HG02884 (cell line): Measurements from ENCODE around the gene GLP1R.

Experiments used
- ATAC-seq: cut with Tn5 transposase; IDR thresholded peaks from one replicate; pipeline ENCODE4 v1.9.1; 2021; ENCODE audit warnings: mild to moderate bottlenecking, moderate library complexity; ENCODE audit not compliant: unreplicated experiment

The GLP1R gene

DNA sequence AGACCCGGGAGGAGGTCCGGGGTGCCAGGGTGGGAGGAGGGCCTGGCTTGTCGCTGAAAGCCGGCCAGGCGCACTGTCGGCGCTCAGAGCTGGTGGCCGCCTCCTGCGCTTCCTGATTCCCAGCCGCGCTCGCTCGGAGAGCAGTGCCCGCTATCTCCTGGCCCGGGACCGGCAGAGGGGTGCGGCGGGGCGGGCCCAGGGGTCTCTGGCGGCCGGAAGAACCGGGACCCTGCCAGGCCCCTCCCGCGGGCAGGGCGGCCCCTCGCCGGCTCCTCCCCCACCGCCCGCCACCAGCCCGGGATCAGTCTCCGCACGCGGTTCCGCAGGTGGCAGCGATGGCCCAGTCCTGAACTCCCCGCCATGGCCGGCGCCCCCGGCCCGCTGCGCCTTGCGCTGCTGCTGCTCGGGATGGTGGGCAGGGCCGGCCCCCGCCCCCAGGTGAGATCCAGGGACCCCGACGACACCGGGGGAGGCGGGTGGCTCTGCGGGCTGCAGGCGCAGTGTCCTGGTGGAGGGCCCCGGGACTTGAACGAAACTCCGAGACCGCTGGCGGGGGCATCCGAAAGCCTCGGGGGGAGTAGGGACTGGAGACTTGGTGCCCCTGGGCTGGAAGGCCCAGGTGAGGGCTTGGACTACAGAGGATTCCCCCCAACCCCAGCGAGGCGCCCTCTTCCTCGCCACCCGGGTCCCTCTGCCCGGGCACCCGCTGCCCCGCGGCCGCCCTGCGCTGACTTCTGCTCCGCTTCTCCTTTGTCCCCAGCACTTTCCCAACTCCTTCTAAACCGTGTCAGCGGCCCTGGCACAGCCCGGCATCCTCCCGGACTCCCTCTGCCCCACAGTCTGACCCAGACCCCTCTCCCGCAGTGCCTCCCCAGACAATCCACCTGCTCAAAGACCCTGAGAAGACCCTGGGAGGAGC, at the start of gene GLP1R:
Gene GLP1R, plus strand, starts transcription at position 301 of the 919 bp plus-strand sequence. Its CDS starts 60 bp downstream, at position 361.
- no peak for ATAC-seq

DNA sequence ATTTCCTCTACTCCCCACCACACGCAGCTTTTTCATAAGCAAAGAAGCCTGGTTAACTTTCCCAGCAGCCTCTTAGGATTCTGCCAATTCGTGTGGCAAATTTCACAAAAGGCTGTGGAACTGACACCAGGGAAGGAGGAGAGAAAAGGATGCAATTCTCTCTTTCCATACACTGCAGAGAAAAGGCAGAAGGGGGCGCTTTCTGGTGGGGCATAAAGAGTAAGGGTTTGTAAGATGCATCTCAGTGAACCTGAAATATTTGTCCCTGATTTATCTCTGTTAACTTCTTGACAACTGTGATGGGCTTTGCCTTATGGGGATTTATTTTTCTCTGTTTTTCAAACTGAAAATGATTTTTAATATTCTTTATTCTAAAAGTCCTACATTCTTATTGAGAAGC, 45.5 kb upstream of the GLP1R start:
- ATAC-seq: no peak

DNA sequence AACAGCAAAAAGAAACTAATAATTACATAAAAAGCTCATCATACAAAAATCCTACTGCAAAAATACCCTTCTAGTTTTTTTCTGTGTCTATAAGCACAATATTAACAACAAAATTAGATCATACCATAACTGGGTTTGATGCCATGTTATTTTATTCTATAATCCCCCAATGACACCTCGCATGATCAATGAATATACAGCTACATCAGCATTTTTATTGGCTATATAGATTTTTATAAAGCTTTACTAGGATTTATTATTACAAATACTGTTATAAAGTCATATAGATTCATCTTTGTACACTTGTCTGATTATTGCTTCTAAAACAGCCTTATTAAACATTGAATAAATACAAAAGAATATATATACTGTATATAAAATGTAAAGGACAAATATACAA, 45.1 kb upstream of the GLP1R start:
- no peak for ATAC-seq

DNA sequence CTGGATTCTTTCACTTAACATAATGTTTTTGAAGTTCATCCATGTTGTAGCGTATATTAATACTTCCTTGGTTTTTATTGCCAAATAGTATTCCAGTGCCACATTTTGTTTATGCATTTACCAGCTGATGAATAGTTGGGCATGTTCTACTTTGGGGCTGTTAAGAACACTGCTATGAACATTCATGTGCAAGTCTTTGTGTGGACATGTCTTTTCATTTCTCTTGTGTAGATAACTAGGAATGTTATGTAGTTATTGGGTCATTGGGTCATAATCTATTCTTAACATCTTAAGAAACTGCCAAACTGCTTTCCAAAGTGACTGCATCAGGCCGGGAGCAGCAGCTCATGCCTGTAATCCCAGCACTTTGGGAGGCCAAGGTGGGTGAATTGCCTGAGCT, 43.8 kb upstream of the GLP1R start:
- no peak for ATAC-seq

DNA sequence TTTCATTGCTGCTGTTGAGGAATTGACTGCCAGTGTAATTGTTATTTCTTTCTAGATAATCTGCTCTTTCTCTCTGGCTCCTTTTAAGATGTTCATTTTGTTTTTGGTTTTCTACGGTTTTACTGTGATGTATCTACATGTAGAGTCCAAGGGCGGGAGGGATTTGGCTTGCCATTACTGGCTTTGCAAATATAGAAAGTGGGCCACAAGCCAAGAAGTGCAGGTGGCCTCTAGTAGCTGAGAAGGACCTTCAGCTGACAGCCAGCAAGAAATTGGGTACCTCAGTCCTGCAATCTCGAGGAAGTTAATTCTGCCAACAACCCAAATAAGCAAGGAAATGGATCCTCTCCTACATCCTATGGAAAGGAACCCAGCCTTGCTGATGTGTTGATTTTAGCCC, 42.8 kb upstream of the GLP1R start:
- no peak for ATAC-seq

DNA sequence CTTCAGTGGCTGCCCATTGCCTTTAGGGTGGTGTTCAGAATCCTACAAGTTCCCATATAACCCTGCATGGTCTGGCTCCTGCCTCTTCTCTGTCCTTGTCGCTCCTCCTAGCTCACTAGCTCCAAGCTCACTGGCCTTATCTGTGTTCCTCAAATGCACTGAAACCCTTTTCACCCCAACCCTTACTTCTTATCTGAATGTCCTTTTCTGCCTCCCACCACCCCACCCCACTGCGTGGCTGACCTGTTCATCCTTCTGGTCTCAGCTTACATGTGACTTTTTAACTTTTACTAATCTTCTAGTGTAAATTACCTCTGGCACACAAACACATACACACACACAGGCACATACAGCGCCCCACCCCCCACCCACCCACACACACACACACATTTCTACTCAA, 41.0 kb upstream of the GLP1R start:
- ATAC-seq: no peak

DNA sequence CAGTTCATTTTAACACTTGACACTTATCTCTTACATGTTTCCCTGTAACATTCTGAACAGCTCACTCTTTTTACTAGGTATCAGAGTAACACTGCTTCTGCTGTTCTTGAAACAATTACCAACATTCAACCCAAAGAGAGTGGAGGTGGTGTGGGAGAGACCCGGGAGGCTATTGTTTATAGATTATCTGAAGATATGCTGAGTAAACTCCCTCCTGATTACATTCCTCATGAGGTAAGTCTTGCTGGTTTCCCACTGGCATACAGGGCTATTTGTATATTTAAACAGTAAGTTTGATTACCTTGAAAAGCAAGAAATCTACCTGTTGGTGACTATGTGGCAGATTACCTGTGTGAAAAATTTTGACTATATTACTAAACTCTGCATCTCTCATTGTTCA, 39.8 kb upstream of the GLP1R start:
- no peak for ATAC-seq

DNA sequence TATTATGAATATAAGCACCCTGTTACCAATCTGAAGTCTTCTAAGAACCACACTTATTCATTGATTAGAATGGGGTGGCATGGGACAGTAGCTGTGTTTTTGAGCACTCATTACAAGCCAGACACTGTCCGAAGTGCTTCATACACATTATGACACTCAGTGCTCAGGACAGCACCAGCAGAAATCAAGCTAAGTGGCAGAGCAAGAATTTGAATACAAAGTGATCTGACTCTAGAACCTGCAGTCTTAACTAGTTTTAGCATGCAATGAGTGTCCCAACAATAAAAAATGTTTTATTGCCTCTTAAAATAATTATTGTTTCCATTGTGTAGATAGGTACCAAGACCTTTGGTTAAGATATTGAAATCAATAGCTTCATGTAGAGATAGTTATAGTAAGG, 39.1 kb upstream of the GLP1R start:
- ATAC-seq: no peak

DNA sequence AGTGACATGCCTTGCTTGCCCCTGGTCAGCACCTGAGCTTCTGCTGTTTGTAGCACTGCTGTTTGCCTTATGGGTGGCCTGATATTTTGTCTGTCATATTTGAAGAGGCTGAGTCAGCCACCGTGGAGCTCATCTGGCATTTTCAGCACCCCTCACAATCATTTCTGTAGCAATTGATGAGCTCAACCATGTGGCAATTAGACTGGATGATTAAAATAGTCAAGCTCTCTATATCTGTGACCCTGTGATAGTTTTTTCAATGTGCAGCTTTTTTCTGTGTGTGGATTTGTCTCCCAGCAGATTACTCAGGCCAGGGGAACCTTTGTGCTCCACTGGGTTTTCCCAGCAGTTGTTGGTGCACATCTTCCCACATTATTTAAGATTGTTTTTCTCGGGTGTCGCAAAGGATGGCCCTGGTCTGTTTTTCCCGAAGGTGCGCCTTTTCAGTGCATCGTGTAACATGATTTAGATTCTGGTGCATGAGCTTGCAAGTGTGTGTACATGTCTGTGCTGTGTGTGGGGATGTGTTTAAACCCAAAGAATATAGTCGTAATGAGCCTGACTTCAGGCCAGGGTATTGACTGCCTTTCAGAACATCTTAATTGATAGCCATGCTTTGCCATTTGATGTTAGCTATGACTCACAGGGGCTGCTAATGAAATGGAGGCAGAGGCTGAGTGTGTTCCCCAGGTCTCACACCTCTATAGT, 31.6 kb upstream of the GLP1R start:
- ATAC-seq: no peak

DNA sequence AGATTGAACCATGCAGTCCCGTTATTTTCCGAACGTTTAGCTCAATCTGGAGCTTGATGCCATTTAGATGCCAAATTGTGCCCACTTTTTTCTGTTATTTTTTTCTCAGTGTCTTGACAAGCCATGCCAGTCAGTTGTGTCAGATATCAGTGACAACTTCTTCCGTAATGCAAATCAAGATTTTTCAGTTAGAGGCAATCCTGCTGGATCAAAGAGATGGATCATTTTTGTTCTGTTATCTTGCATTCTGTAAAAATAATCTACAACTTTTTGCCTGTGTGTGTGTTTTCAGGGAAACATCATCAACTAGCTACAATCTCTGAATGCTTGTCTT, 31.1 kb upstream of the GLP1R start:
- no peak for ATAC-seq

DNA sequence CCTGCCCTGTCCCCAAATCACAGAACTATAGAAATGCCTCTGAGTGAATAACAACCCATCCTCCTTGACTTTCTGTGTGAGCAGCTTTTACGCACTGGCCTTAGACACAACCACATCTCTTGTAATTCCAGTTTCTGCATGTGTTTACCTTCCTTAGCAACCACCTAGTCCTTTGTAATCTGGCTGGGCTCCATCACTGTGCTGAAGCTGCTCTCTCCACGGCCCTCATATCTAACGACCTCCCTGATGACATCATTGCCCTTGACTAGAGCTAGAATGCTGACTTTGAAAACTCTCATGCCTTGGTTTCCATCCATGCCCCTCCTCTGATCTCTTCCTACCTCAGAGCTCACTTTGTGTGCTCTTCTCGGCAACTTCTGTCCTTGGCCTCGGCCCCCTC, 30.5 kb upstream of the GLP1R start:
- ATAC-seq: no peak

DNA sequence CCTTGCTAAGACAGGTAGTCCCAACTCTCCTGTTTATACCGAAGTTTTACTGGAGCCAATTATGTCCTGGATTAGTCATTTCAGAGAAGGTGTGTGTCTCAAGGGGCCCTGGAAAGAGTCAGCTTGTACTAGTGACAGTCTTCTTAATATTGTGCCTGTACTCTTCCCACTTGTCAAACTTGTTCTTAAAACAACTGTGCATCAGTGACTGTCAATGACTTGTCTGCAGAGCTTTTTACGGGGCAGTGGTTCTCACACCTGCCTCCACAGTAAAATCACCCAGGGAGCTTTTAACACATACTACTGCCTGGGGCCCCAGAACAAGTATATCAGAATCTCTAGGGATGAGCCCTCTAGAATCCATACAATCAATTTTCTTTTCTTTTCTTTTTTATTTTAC, 28.4 kb upstream of the GLP1R start:
- no peak for ATAC-seq

DNA sequence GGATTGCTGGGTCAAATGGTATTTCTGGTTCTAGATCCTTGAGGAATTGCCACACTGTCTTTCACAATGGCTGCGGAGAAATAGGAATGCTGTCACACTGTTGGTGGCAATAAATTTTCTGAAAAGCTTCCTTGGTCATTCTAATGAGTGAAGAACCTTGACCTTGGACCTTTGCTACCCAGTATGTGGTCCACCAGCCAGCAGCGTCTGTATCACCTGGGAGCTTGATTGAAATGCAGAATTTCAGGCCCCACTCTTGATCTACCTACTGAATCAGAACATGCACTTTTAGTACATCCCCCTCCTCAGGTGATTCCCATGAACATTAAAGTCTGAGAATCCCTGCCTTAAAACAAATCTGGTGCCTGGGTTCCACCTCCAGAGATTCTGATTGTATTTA, 27.5 kb upstream of the GLP1R start:
- ATAC-seq: no peak

DNA sequence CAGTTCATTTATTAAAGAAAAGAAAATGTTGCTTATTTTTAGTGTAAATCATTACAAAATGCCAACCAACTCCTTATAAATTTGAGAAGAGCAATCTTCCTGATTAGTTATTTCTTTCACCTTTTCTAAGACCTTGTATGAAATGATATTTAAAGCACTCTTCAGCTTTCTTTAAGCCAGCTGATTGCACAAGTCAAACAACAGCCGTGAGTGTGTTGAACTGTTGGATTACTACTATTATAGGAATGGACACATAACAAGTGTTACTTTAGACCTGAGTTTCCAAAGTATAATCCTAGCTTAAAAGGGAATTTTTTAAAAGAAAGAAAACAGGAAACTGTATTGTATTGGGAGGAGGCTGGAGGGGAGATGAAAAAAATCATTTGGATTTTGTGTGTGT, 26.8 kb upstream of the GLP1R start:
- no peak for ATAC-seq

DNA sequence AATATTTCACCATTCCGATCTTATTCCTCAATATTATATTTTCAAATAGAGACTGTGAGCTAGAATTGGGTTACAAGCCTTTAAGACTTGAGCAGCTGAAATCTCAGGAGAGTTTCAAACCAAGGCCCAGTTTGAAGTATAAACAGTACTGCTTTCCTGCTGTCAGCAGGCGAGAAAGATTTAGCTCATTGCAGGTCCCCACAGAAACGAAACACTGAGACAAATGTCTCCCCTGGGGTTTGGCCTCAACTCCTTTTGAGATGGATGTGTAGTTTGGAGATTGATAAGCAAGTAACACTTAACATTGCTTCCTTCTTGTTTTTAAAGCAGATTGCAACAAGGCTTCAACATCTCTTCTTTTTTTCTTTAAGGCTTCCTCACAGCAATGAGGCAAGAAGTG, 22.4 kb upstream of the GLP1R start:
- no peak for ATAC-seq

DNA sequence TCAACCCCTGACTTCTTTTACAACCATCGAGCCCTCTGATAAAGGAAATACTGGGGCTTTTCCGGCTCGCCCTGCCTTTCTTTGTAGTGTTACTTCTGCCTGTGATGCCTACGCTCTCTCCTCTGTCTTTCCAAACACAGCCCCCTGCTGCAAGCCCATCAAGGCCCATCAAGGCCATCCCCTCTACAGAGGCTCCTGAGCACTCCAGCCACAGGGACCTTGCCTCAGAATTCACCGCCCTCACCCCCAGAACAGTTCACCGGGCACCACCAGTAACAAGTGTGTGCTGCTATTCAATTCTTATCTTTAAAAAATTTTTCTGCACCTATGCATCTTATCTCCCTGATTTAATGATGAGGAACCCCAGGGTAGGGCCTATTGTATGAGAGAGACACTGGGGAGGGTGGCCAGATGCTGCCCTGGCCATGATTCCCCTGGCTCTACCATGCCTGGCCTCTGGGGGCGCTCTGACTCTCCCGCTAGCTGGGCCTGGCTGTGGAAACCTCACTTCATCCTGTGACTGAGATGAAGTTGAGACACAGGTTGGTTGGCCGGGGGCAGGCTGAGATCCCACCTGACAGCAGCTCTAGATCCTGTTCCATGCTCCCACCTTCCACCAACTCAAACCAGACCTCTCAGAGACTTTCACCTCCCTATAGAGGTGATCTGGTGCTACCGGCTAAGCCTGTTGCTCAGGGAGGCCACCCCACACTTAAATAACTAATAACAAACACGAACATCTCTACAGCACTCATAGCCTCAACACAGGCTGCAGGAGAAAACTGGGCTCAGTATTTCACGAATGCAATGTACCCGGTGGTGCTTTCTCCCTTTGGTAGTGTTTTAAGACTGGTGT, 19.2 kb upstream of the GLP1R start:
- no peak for ATAC-seq

DNA sequence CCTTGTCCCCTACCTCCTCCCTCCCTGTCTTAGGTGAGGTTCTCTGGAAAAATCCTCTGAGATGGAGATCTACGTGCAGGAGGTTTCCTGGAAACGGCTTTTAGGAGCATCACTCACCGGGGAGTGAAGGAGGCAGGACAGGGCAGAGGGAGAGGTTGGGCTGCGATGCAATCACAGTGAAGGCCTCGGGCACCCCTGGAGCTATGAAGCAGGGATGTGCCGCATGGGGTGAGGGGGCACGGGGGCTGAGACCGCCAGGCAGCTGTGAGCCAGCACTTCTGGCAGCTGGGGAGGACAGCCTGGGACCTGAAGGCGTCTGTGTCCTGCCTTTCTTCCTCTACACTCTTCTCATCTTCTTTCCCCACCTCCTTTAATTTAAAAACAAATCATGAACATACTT, 12.9 kb upstream of the GLP1R start:
- ATAC-seq: no peak

DNA sequence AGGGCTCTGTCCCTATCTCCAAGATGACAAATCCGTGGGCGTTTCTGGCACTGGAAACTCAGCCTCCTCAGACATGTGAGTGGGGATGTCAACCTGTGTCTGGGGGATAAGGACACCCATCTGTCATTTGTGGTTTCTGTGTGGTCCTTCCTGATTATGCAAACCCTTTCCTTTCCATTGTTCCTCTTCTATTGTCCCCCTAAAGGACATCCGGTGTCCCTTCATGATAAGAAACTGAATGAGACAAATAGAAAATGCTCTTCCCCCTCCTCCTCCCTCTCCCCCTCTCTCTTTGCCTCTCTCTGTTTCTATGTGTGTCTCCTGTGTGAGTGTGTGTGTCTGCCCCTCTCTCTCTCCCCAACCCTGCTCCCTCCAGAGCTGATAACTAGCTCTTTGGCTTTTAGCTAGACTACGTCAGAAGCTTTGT, 11.5 kb upstream of the GLP1R start:
- no peak for ATAC-seq

DNA sequence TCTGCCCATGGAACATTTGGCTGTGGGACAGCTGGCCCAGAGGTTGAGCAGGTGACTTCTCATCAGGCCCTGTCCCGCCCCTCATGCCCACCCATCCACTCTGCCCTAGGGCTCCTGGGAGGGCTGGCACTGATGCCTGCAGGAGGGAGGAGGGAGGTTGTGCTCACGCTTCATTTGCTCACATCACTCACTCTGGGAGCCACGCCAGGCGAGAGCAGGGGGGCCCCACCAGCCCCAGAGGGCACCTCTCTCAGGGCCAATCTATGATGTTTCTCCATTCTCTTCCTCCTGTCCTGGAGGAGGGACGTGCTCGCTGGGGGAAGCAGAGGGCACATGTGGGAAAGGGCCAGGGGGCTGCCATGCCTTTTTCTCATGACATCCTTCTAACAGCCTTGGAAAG, 10.9 kb upstream of the GLP1R start:
- ATAC-seq: no peak

DNA sequence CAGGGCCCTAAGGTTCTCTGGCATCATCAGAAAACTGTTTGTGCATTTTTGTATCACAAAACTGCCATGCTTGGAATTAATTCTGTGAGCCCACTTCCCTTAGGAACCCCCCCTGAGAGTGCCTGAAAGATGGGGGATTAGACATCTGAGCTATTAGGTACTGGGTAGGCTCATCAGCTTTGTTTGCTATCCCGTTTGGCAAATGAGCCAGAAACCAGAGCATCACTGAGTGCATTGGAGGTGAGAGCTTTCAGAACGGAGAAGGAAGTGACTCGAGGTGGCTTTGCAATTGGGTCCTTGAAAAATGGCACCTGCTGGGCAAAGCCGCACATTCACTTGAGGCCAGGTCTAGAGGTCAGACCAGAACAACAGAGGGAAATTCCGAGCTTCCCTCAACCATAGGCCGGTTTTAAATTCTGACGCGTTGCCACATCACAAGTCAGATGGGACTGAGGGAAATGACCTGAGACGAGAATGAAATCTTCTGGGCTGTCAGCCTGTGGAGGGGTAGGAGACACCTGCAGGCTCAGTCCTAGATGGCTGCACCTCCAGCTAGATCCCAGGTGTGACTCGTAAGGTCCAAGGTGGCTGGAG, 8.4 kb upstream of the GLP1R start:
- no peak for ATAC-seq

DNA sequence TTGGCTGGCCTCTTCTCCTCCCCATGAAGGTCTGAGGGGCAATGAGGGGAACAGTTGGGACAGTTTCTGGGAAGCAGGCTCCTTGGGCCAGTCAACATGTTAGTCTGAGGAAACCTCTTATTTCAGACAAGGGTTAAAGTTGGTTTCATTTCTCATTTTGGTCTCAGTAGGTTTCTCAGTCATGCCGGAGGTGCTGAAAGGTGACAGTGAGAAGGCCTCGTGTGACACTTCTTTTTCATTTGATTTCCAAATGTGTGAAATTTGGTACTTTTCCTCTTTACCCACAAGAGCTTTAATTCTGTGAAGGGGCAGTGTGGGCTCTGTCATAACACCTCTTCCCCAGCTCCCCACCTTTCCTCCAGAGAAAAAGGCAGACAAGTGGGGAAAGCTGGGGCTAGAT, 7.5 kb upstream of the GLP1R start:
- ATAC-seq: no peak
